ENCODE measurements around the gene TTN.

Gene TTN

GRCh38 chr2:178630581-178630980, 176.6 kb downstream of the TTN start:
- peaks cover 26% of the 10 kb centered on the region; the same call in 1 of the 2 replicates for H3K27me3 ChIP-seq (ENCODE audit: insufficient read depth, low read length)
- H3K79me2 ChIP-seq (ENCODE audit: control insufficient read depth, insufficient read depth, low read length, unreplicated experiment): no peaks in the 10 kb centered on the region
- H3K4me3 ChIP-seq (ENCODE audit: low read depth, low read length): no peak overlapping the region
- H3K27ac ChIP-seq (ENCODE audit: low read depth, low read length): no peak overlapping the region
- no peaks in the 10 kb centered on the region for H3K4me1 ChIP-seq (ENCODE audit: control insufficient read depth, insufficient read depth, low read length, unreplicated experiment)
- no peak overlapping the region for H2AFZ ChIP-seq (ENCODE audit: low read length, unreplicated experiment)
- H3K36me3 ChIP-seq (ENCODE audit: insufficient read depth, low read length): no peaks in the 10 kb centered on the region

DNA sequence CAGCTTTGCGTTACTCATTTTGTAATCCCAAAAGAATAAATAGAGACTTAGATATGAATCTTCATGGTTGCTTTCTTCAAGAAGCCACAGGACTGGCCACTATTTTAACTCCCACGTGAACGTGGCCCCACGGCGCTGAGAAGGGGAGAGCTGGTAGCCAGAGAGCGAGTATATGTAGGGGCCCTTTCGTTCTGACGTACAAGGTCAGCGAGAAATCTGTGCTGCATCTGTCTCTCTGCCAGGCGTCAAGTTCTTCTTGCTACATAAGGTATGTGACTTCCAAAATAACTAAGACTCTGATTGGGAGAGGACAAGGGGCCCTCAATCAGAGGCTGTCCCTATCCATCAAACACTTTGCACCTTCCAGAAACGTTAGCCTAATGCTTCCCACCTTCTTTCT, 177.8 kb downstream of the TTN start:
- Histone ChIP-seq H3K4me3 (ENCODE audit: low read depth, low read length) (no peak overlapping the region), H2AFZ (ENCODE audit: low read length, unreplicated experiment) (no peak overlapping the region), H3K36me3 (ENCODE audit: insufficient read depth, low read length) (no peaks in the 10 kb centered on the region), H3K27me3 (ENCODE audit: insufficient read depth, low read length) (peaks cover 26% of the 10 kb centered on the region; the same call in 1 of the 2 replicates), H3K4me1 (ENCODE audit: control insufficient read depth, insufficient read depth, low read length, unreplicated experiment) (no peaks in the 10 kb centered on the region), H3K27ac (ENCODE audit: low read depth, low read length) (no peak overlapping the region), H3K79me2 (ENCODE audit: control insufficient read depth, insufficient read depth, low read length, unreplicated experiment) (no peaks in the 10 kb centered on the region)

GRCh38 chr2:178628605-178629004, 178.6 kb downstream of the TTN start:
- H3K36me3 ChIP-seq (ENCODE audit: insufficient read depth, low read length): no peaks in the 10 kb centered on the region
- H3K27ac ChIP-seq (ENCODE audit: low read depth, low read length): no peak overlapping the region
- H3K27me3 ChIP-seq (ENCODE audit: insufficient read depth, low read length): peaks cover 26% of the 10 kb centered on the region; the same call in 1 of the 2 replicates
- no peaks in the 10 kb centered on the region for H3K4me1 ChIP-seq (ENCODE audit: control insufficient read depth, insufficient read depth, low read length, unreplicated experiment)
- H3K79me2 ChIP-seq (ENCODE audit: control insufficient read depth, insufficient read depth, low read length, unreplicated experiment): no peaks in the 10 kb centered on the region
- H3K4me3 ChIP-seq (ENCODE audit: low read depth, low read length): no peak overlapping the region
- H2AFZ ChIP-seq (ENCODE audit: low read length, unreplicated experiment): no peak overlapping the region

DNA sequence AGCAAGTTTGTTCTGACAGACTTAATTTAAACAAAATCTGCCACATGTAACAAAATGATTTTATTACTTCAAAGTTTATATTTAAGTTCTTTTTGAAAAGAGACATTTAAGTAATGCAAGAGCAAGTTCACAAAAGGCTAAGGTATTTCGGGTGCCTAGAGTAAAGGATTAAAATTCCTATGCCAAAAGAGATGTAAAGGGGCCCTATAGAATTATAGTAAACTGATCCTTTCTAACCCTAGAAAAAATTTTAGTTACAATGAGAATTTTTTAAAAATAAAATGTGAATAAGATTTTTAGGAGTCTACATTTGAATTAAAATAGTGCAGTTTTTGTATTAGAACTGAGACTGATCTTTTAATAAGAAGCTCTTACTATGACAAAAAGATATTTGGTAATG, 179.8 kb downstream of the TTN start:
- Histone ChIP-seq H3K79me2 (ENCODE audit: control insufficient read depth, insufficient read depth, low read length, unreplicated experiment) (no peaks in the 10 kb centered on the region), H3K4me1 (ENCODE audit: control insufficient read depth, insufficient read depth, low read length, unreplicated experiment) (no peaks in the 10 kb centered on the region), H2AFZ (ENCODE audit: low read length, unreplicated experiment) (no peak overlapping the region)

DNA sequence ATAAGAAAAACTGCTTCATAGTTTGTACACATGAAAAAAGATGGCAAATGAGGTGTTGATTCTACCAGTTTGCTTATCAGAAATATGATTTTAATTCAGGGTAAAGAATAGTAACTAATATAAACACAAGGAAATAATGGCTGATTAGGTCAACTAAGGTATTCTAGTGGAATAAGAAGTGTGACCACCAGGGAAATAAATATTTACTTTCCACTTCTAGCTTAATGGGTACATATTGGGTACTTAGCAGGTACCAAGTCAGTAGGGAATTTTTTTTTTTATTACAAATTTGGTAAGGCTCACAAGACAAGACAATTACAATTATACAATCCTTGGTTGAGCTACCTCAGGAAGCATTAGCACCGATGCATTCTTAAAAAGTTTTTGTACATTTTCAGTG, 191.3 kb downstream of the TTN start:
- Histone ChIP-seq H3K4me1 (ENCODE audit: control insufficient read depth, insufficient read depth, low read length, unreplicated experiment) (no peaks in the 10 kb centered on the region), H3K79me2 (ENCODE audit: control insufficient read depth, insufficient read depth, low read length, unreplicated experiment) (no peaks in the 10 kb centered on the region), H2AFZ (ENCODE audit: low read length, unreplicated experiment) (no peak overlapping the region), H3K4me3 (ENCODE audit: low read depth, low read length) (no peak overlapping the region), H3K27ac (ENCODE audit: low read depth, low read length) (no peak overlapping the region), H3K27me3 (ENCODE audit: insufficient read depth, low read length) (no peaks in the 10 kb centered on the region), H3K36me3 (ENCODE audit: insufficient read depth, low read length) (no peaks in the 10 kb centered on the region)

More for the DNA sequence above, 179.8 kb downstream of the TTN start:
- Histone ChIP-seq H3K27ac (ENCODE audit: low read depth, low read length) (no peak overlapping the region), H3K27me3 (ENCODE audit: insufficient read depth, low read length) (peaks cover 18% of the 10 kb centered on the region; the same call in 1 of the 2 replicates), H3K4me3 (ENCODE audit: low read depth, low read length) (no peak overlapping the region), H3K36me3 (ENCODE audit: insufficient read depth, low read length) (no peaks in the 10 kb centered on the region)

DNA sequence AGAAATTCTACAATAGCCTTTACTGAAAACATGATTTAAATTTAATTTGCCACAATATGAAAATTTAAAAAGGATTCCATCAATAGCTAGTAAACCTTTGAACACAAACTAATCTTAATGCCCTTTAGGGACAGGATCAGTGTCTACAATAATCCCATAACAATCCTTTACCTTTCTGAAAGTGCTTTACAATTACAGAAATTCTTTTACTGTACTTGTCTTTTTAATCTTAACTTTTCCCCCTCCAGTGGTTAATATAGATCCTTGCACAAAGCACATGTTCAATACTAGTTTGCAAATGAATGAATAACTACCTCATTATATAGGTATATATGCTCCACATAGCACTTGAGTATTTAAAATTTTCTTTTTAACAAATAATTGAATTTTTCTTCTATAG, 204.3 kb downstream of the TTN start:
- no peaks in the 10 kb centered on the region for H3K27me3 ChIP-seq (ENCODE audit: insufficient read depth, low read length)
- 0 out of 2 replicates have a peak, but pooled peaks cover 5% of the 10 kb centered on the region for H3K36me3 ChIP-seq (ENCODE audit: insufficient read depth, low read length)
- no peak overlapping the region for H2AFZ ChIP-seq (ENCODE audit: low read length, unreplicated experiment)
- no peak overlapping the region for H3K4me3 ChIP-seq (ENCODE audit: low read depth, low read length)
- H3K27ac ChIP-seq (ENCODE audit: low read depth, low read length): no peak overlapping the region
- H3K4me1 ChIP-seq (ENCODE audit: control insufficient read depth, insufficient read depth, low read length, unreplicated experiment): no peaks in the 10 kb centered on the region
- H3K79me2 ChIP-seq (ENCODE audit: control insufficient read depth, insufficient read depth, low read length, unreplicated experiment): no peaks in the 10 kb centered on the region

DNA sequence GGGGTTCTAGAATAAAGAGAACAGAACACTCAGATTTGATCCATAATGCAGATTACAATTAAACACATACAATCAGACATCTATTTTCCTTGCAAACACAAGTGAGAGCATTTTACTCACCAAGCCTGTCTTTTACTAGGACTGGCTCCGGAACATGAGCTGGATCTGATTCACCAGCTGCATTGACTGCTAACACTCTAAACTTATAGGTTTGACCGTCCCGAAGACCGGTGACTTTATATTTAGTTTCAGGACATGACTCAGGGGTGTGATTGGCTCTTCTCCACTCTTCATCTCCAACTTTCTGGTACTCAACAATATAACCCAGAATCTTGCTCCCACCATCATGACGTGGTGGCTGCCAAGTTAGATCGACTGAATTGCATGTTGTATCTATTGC, 214.6 kb downstream of the TTN start:
- H2AFZ ChIP-seq (ENCODE audit: low read length, unreplicated experiment): no peak overlapping the region
- no peaks in the 10 kb centered on the region for H3K27me3 ChIP-seq (ENCODE audit: insufficient read depth, low read length)
- no peaks in the 10 kb centered on the region for H3K4me1 ChIP-seq (ENCODE audit: control insufficient read depth, insufficient read depth, low read length, unreplicated experiment)
- no peak overlapping the region for H3K4me3 ChIP-seq (ENCODE audit: low read depth, low read length)
- no peak overlapping the region for H3K27ac ChIP-seq (ENCODE audit: low read depth, low read length)
- H3K36me3 ChIP-seq (ENCODE audit: insufficient read depth, low read length): no peaks in the 10 kb centered on the region; the same call in 1 of the 2 replicates
- no peaks in the 10 kb centered on the region for H3K79me2 ChIP-seq (ENCODE audit: control insufficient read depth, insufficient read depth, low read length, unreplicated experiment)

- Histone ChIP-seq H3K27ac (ENCODE audit: low read depth, low read length) (no peak overlapping the region), H3K4me3 (ENCODE audit: low read depth, low read length) (no peak overlapping the region), H2AFZ (ENCODE audit: low read length, unreplicated experiment) (no peak overlapping the region), H3K4me1 (ENCODE audit: control insufficient read depth, insufficient read depth, low read length, unreplicated experiment) (no peaks in the 10 kb centered on the region), H3K36me3 (ENCODE audit: insufficient read depth, low read length) (no peaks in the 10 kb centered on the region), H3K79me2 (ENCODE audit: control insufficient read depth, insufficient read depth, low read length, unreplicated experiment) (no peaks in the 10 kb centered on the region), H3K27me3 (ENCODE audit: insufficient read depth, low read length) (no peaks in the 10 kb centered on the region)
Measured at GRCh38 chr2:178589335-178589734, 217.9 kb downstream of the TTN start.

DNA sequence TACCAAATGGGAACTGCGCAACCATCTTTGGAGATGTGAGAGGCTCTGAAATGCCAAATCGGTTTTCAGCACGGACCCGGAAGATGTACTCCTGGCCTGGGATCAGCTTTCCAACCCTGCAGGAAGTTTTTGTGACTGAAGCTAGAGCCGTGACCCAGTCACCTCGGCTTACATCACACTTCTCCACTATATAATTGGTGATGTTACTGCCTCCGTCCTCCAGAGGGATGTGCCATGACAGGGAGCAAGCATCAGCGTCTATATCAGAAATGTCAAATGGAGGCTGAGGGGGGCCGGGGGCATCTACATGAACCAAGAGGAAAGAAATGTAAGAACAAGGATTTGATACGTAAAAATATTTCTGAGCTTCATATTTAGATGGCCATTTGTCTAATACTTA, 222.6 kb downstream of the TTN start:
- Histone ChIP-seq H3K27ac (ENCODE audit: low read depth, low read length) (no peak overlapping the region), H3K4me1 (ENCODE audit: control insufficient read depth, insufficient read depth, low read length, unreplicated experiment) (no peaks in the 10 kb centered on the region), H2AFZ (ENCODE audit: low read length, unreplicated experiment) (no peak overlapping the region), H3K27me3 (ENCODE audit: insufficient read depth, low read length) (no peaks in the 10 kb centered on the region), H3K4me3 (ENCODE audit: low read depth, low read length) (no peak overlapping the region), H3K79me2 (ENCODE audit: control insufficient read depth, insufficient read depth, low read length, unreplicated experiment) (no peaks in the 10 kb centered on the region), H3K36me3 (ENCODE audit: insufficient read depth, low read length) (no peaks in the 10 kb centered on the region)

- H3K79me2 ChIP-seq (ENCODE audit: control insufficient read depth, insufficient read depth, low read length, unreplicated experiment): no peaks in the 10 kb centered on the region
- H3K27me3 ChIP-seq (ENCODE audit: insufficient read depth, low read length): no peaks in the 10 kb centered on the region
- H2AFZ ChIP-seq (ENCODE audit: low read length, unreplicated experiment): no peak overlapping the region
- peaks cover 7% of the 10 kb centered on the region; the same call in 1 of the 2 replicates for H3K36me3 ChIP-seq (ENCODE audit: insufficient read depth, low read length)
- H3K4me1 ChIP-seq (ENCODE audit: control insufficient read depth, insufficient read depth, low read length, unreplicated experiment): no peaks in the 10 kb centered on the region
- no peak overlapping the region for H3K4me3 ChIP-seq (ENCODE audit: low read depth, low read length)
- no peak overlapping the region for H3K27ac ChIP-seq (ENCODE audit: low read depth, low read length)
Measured at GRCh38 chr2:178579006-178579405, 228.2 kb downstream of the TTN start.

GRCh38 chr2:178574789-178575188, 232.4 kb downstream of the TTN start:
- Histone ChIP-seq H3K4me3 (ENCODE audit: low read depth, low read length) (no peak overlapping the region), H3K36me3 (ENCODE audit: insufficient read depth, low read length) (peaks cover 7% of the 10 kb centered on the region; the same call in 1 of the 2 replicates), H3K79me2 (ENCODE audit: control insufficient read depth, insufficient read depth, low read length, unreplicated experiment) (no peaks in the 10 kb centered on the region), H3K27ac (ENCODE audit: low read depth, low read length) (no peak overlapping the region), H2AFZ (ENCODE audit: low read length, unreplicated experiment) (no peak overlapping the region), H3K4me1 (ENCODE audit: control insufficient read depth, insufficient read depth, low read length, unreplicated experiment) (no peaks in the 10 kb centered on the region), H3K27me3 (ENCODE audit: insufficient read depth, low read length) (no peaks in the 10 kb centered on the region)

Data from ACC112 (cell line).